ENCODE results near the gene ANAPC16. TPM values are rescaled to one million over a fixed set of nuclear protein-coding genes. Genes with fewer than 3 reads are reported as not detected.

The ANAPC16 gene
- total RNA-seq, 4 donors from 2014 or later: 52.2 to 97.6 (median 76.3) TPM

DNA sequence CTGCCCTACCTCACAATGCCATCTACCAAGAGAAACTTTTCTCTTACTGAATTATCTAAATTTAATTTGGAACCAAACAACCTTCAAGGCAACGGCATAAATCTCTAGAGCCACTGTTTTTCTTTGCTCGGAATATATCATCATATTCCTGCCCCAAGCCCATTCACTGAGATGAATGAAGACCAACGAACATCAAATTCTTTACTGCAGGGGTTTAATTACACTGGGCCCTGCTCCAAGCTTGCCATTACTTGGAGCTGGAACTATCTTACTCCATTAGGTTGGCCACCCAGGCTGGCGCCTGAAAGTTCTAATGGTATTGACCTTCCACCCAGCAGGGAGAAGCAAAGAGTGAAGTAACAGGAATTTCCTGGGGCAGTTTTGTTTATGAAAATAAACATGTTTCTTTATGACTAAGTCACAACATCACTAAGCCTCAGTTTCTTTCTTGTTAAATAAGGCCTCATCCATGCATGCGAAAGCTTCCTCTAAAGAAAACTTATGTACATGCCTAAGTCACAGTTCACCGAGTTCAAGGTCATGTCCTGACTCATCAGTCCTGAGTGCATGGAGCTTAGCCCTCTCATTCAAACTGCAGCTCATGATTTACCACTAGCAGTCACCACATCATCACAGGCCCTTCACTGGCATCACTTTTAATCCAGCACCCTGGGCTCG lies 42.1 kb upstream of the ANAPC16 start:
- ATAC-seq (ENCODE audit: low FRiP score) (no peak), DNase-seq (ENCODE audit: low spot score) (no peak)
- TF ChIP-seq, protein P1, sequence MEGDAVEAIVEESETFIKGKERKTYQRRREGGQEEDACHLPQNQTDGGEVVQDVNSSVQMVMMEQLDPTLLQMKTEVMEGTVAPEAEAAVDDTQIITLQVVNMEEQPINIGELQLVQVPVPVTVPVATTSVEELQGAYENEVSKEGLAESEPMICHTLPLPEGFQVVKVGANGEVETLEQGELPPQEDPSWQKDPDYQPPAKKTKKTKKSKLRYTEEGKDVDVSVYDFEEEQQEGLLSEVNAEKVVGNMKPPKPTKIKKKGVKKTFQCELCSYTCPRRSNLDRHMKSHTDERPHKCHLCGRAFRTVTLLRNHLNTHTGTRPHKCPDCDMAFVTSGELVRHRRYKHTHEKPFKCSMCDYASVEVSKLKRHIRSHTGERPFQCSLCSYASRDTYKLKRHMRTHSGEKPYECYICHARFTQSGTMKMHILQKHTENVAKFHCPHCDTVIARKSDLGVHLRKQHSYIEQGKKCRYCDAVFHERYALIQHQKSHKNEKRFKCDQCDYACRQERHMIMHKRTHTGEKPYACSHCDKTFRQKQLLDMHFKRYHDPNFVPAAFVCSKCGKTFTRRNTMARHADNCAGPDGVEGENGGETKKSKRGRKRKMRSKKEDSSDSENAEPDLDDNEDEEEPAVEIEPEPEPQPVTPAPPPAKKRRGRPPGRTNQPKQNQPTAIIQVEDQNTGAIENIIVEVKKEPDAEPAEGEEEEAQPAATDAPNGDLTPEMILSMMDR (IDR thresholded peaks at IDR 0.05): no peak

- no peak for ATAC-seq (ENCODE audit: low FRiP score)
Measured at GRCh38 chr10:72174297-72174662, 41.5 kb upstream of the ANAPC16 start.

GRCh38 chr10:72175149-72175548 lies 40.7 kb upstream of the ANAPC16 start:
- TF ChIP-seq, protein P1 (IDR thresholded peaks at IDR 0.05): no peak
- DNase-seq (ENCODE audit: low spot score): no peak
- no peak for ATAC-seq (ENCODE audit: low FRiP score)

More at GRCh38 chr10:72174297-72174662, 41.5 kb upstream of the ANAPC16 start:
- TF ChIP-seq, protein P1 (IDR thresholded peaks at IDR 0.05): no peak
- DNase-seq (ENCODE audit: low spot score): no peak

DNA sequence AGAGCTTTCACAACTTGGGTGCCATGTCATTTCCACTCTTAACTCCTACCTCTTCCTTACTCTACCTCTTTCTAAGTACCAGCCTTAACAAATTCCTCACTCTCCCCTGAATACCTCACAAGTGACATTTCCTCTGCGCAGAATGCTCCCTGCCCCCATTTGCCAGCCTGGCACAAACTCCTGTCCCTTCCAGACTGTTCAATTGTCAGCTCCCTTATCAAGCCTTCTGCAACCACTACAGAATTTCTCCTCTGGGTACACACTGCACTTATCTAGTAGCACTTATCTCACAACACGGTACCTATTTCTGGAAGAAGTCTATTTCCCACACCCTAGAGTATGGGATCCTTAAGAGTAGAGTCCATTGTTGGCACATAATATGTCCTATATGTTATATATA lies 39.1 kb upstream of the ANAPC16 start:
- DNase-seq (ENCODE audit: low spot score): no peak
- TF ChIP-seq, protein P1 (IDR thresholded peaks at IDR 0.05): no peak
- no peak for ATAC-seq (ENCODE audit: low FRiP score)

DNA sequence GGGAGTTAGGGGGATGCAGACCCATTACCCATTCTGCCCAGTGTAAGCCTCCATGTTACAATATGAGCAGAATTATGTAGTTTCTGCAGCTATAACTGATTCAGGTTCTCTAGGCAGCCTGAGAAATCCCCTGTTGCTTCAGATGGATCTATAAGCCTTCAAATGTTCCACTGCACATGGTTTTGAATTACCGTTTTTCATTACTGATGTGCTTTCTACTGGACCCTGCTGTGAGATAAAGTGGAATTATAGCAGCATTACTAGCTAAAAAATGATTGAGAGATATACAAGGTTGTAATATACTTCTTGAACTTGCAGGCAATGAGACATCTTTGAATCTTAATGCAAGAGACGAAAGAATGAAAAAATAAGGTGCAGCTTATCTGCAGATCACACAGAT lies 38.4 kb upstream of the ANAPC16 start:
- TF ChIP-seq, protein P1 (IDR thresholded peaks at IDR 0.05): no peak
- DNase-seq (ENCODE audit: low spot score): no peak
- ATAC-seq (ENCODE audit: low FRiP score): no peak

DNA sequence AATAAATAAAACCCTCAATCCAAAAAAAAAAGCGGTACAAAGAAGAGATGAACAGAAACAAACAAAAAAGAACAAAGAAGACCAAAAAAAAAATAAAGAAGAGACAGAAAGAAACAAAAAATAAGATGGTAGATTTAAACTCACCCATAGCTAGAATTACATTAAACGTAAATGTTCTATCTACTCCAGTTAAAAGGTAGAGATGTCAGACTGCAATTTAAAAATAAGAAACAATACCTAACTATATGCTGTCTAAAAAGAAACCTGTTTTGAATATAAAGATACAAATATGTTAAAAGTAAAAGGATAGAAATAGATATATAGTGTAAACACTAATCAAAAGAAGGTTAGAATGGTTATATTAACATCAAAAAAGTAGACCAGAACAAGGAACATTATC lies 31.7 kb upstream of the ANAPC16 start:
- TF ChIP-seq, protein P1 (IDR thresholded peaks at IDR 0.05): no peak
- ATAC-seq (ENCODE audit: low FRiP score): no peak
- no peak for DNase-seq (ENCODE audit: low spot score)

- TF ChIP-seq, protein P1 (IDR thresholded peaks at IDR 0.05): no peak
- no peak for ATAC-seq (ENCODE audit: low FRiP score)
- DNase-seq (ENCODE audit: low spot score): no peak
Measured at GRCh38 chr10:72186258-72186981, 29.4 kb upstream of the ANAPC16 start.
